Gastrocnemius medialis (tissue), 4 donors: Measurements from ENCODE around the gene KLHL7.

Experiments used
- POLR2A ChIP-seq, 2 donors: fragments of 450-650 bp; IDR thresholded peaks; one replicate each; pipeline ENCODE4 v1.6.1; 2017; ENCODE audit warnings: antibody characterized with exemption in 2 of 2, mild to moderate bottlenecking in 2 of 2, moderate library complexity in 2 of 2
- TF ChIP-seq, protein P1 (sequence below), 5 experiments: fragments of 450-650 bp in 3 of 5; fragments of 200-600 bp in 2 of 5; sonication (generic) in 2 of 5; IDR thresholded peaks in 4 of 5; conservative IDR thresholded peaks in 1 of 5; 1 replicate in 4 of 5; 2 replicates in 1 of 5; pipeline ENCODE4 v1.5.1; 2016 to 2019; ENCODE audit warnings: antibody characterized with exemption in 5 of 5, mild to moderate bottlenecking in 3 of 5, moderate library complexity in 3 of 5

DNA sequence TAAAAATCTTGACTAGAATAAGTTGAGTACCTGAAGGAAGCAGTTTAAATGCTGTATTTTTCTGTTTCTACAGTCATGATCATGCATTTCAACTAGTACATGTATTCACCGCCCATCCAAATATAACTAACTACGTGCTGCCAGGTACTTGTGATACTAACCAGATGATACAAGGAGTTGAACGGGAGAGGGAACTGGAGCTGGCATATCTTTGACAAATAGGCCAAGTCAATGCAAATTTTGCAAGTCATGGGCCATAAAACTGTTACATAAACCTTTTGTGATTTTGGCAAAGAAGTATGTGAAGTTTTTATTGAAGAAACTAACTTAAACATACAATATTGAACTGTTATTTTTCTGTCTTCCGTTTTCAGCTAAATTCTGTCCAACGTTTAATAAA, 90.7 kb downstream of the KLHL7 start:
- TF ChIP-seq, protein P1, sequence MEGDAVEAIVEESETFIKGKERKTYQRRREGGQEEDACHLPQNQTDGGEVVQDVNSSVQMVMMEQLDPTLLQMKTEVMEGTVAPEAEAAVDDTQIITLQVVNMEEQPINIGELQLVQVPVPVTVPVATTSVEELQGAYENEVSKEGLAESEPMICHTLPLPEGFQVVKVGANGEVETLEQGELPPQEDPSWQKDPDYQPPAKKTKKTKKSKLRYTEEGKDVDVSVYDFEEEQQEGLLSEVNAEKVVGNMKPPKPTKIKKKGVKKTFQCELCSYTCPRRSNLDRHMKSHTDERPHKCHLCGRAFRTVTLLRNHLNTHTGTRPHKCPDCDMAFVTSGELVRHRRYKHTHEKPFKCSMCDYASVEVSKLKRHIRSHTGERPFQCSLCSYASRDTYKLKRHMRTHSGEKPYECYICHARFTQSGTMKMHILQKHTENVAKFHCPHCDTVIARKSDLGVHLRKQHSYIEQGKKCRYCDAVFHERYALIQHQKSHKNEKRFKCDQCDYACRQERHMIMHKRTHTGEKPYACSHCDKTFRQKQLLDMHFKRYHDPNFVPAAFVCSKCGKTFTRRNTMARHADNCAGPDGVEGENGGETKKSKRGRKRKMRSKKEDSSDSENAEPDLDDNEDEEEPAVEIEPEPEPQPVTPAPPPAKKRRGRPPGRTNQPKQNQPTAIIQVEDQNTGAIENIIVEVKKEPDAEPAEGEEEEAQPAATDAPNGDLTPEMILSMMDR (IDR thresholded peaks at IDR 0.05 in 4 of 5, conservative IDR thresholded peaks at IDR 0.05 in 1 of 5), result no peak
- no peak for TF ChIP-seq POLR2A (IDR thresholded peaks at IDR 0.05)
